Stomach (tissue), 9 donors: ENCODE results near the gene SLC6A3. TPM values are rescaled to one million over a fixed set of nuclear protein-coding genes. Genes with fewer than 3 reads are reported as not detected.

Source experiments
- DNase-seq, 2 donors: peaks; one replicate each; pipeline versions ENCODE4 v3.0.0 to v3.0.0-alpha.2; 2013 to 2019
- H3K27ac ChIP-seq, 5 donors: fragments of 200-600 bp in 4 of 5; sonication (generic) in 4 of 5; one replicate each; pipeline ENCODE4 v1.5.1; 2013 to 2019; ENCODE audit warnings: mild to moderate bottlenecking in 1 of 5, moderate library complexity in 1 of 5
- H3K27me3 ChIP-seq, 3 donors: fragments of 200-600 bp; sonication (generic); one replicate each; pipeline ENCODE4 v1.5.1; 2017 to 2019; ENCODE audit warnings: mixed run types in 1 of 3
- H3K36me3 ChIP-seq, 4 donors: fragments of 200-600 bp; sonication (generic); 1 replicate in 3 of 4; 2 replicates in 1 of 4; pipeline ENCODE4 v1.5.1; 2016 to 2019
- H3K4me1 ChIP-seq, 4 donors: fragments of 200-600 bp; sonication (generic); one replicate each; pipeline ENCODE4 v1.5.1; 2016 to 2019
- H3K4me3 ChIP-seq, 4 donors: fragments of 200-600 bp; sonication (generic) in 3 of 4; one replicate each; pipeline ENCODE4 v1.5.1; 2016 to 2019; ENCODE audit warnings: mild to moderate bottlenecking in 1 of 4
- H3K9me3 ChIP-seq, 4 donors: fragments of 200-600 bp; sonication (generic); one replicate each; pipeline ENCODE4 v1.5.1; 2016 to 2019
- EP300 ChIP-seq: sonication (generic); formaldehyde crosslinking; IDR thresholded peaks from one replicate; pipeline ENCODE4 v1.6.1; 2017; ENCODE audit warnings: antibody characterized with exemption
- POLR2A ChIP-seq, 4 donors: fragments of 450-650 bp; IDR thresholded peaks; one replicate each; pipeline ENCODE4 v1.6.1; 2016; ENCODE audit warnings: antibody characterized with exemption in 4 of 4, control low read depth in 2 of 4, mild to moderate bottlenecking in 1 of 4, moderate library complexity in 1 of 4
- POLR2AphosphoS5 ChIP-seq, 3 donors: sonication (generic); formaldehyde crosslinking; IDR thresholded peaks; one replicate each; pipeline ENCODE4 v1.6.1; 2016; ENCODE audit warnings: antibody characterized with exemption in 3 of 3
- WGBS, 5 donors: extraction: QIAGEN DNeasy Blood & Tissue Kit in 3 of 5; methylation state at CpG; one replicate each; pipeline versions ENCODE4 v1.1.5 to v1.1.7; 2013 to 2018; 5-methylcytosine and 5-hydroxymethylcytosine counted together
- intact Hi-C: fragments of 100-400 bp; cut with DNase I; formaldehyde crosslinking; loops from one replicate; pipeline ENCODE4 v1.15.1; 2023; ENCODE audit warnings: low total_unique reads
- polyA plus RNA-seq, 3 donors: library from polyadenylated mRNA; stranded (reverse); fragments of 200-250 nt; gene quantifications; one replicate each; pipeline ENCODE4 v1.2.3, GENCODE V29; 2013
- total RNA-seq, 5 donors: library from RNA; depleted of rRNA; stranded (reverse); fragments of >200 nt; gene quantifications; one replicate each; pipeline versions ENCODE4 v1.1.0 to v1.2.3, GENCODE V29; 2014 to 2016
- TF ChIP-seq, protein P1 (sequence below), 7 experiments: fragments of 450-650 bp in 4 of 7; fragments of 200-600 bp in 3 of 7; sonication (generic) in 3 of 7; IDR thresholded peaks; one replicate each; pipeline ENCODE4 v1.5.1; 2016 to 2019; ENCODE audit warnings: antibody characterized with exemption in 7 of 7, control low read depth in 2 of 7, mild to moderate bottlenecking in 1 of 7
- donor health status: healthy with polysubstance abuse.
- donor health status: Bipolar disorder and iron deficiency.
- donor health status: healthy.

Gene SLC6A3
- total and polyA plus RNA-seq, 8 donors = 0.05 TPM; not detected in 7

- no peaks in the 10 kb centered on the region for H3K9me3 ChIP-seq
- DNase-seq = no peak
- no peak overlapping the region for H3K27ac ChIP-seq
- H3K4me1 ChIP-seq = no peaks in the 10 kb centered on the region
- TF ChIP-seq, protein P1, sequence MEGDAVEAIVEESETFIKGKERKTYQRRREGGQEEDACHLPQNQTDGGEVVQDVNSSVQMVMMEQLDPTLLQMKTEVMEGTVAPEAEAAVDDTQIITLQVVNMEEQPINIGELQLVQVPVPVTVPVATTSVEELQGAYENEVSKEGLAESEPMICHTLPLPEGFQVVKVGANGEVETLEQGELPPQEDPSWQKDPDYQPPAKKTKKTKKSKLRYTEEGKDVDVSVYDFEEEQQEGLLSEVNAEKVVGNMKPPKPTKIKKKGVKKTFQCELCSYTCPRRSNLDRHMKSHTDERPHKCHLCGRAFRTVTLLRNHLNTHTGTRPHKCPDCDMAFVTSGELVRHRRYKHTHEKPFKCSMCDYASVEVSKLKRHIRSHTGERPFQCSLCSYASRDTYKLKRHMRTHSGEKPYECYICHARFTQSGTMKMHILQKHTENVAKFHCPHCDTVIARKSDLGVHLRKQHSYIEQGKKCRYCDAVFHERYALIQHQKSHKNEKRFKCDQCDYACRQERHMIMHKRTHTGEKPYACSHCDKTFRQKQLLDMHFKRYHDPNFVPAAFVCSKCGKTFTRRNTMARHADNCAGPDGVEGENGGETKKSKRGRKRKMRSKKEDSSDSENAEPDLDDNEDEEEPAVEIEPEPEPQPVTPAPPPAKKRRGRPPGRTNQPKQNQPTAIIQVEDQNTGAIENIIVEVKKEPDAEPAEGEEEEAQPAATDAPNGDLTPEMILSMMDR (IDR thresholded peaks at IDR 0.05) = no peak
- TF ChIP-seq EP300 (no peak), POLR2A (IDR thresholded peaks at IDR 0.05) (no peak)
- H3K27me3 ChIP-seq = peaks cover 0 to 53% (median 13%) of the 10 kb centered on the region in 3 donors
- WGBS, 5 donors = 71 to 75% (median 73%) methylated on average over 7 of the region's 7 CpGs
- intact Hi-C loops = no loop called here
- H3K4me3 ChIP-seq = no peak overlapping the region
- no peaks in the 10 kb centered on the region for H3K36me3 ChIP-seq
These were observed 78.1 kb downstream of the SLC6A3 start for GRCh38 chr5:1367149-1367548.

GRCh38 chr5:1366514-1366913 lies 78.7 kb downstream of the SLC6A3 start:
- no peaks in the 10 kb centered on the region for H3K9me3 ChIP-seq
- DNase-seq = no peak
- 84 to 96% (median 89%) methylated on average over 14 of the region's 14 CpGs for WGBS, 5 donors
- H3K36me3 ChIP-seq = no peaks in the 10 kb centered on the region
- TF ChIP-seq POLR2AphosphoS5 (IDR thresholded peaks at IDR 0.05) (no peak), EP300 (no peak), POLR2A (IDR thresholded peaks at IDR 0.05) (no peak)
- TF ChIP-seq, protein P1 (IDR thresholded peaks at IDR 0.05) = no peak
- no peak overlapping the region for H3K4me3 ChIP-seq
- peaks cover 0 to 55% (median 13%) of the 10 kb centered on the region in 3 donors for H3K27me3 ChIP-seq
- no peak overlapping the region for H3K27ac ChIP-seq
- intact Hi-C loops = no loop called here
- H3K4me1 ChIP-seq = no peaks in the 10 kb centered on the region

GRCh38 chr5:1364211-1364610 lies 81.0 kb downstream of the SLC6A3 start:
- no peaks in the 10 kb centered on the region for H3K36me3 ChIP-seq
- no peak for DNase-seq
- intact Hi-C loops = no loop called here
- no peak for TF ChIP-seq POLR2AphosphoS5 (IDR thresholded peaks at IDR 0.05)
- TF ChIP-seq, protein P1 (IDR thresholded peaks at IDR 0.05) = no peak
- TF ChIP-seq EP300 = no peak
- TF ChIP-seq POLR2A (IDR thresholded peaks at IDR 0.05) = no peak
- 58 to 67% (median 65%) methylated on average over 9 of the region's 9 CpGs for WGBS, 5 donors
- no peaks in the 10 kb centered on the region for H3K4me1 ChIP-seq
- H3K9me3 ChIP-seq = no peaks in the 10 kb centered on the region
- H3K4me3 ChIP-seq = no peak overlapping the region
- peaks cover 0 to 76% (median 19%) of the 10 kb centered on the region in 3 donors for H3K27me3 ChIP-seq
- no peak overlapping the region for H3K27ac ChIP-seq

- intact Hi-C loops = no loop called here
- no peaks in the 10 kb centered on the region for H3K4me1 ChIP-seq
- no peaks in the 10 kb centered on the region for H3K36me3 ChIP-seq
- DNase-seq = no peak
- 73 to 82% (median 80%) methylated on average over 16 of the region's 16 CpGs for WGBS, 5 donors
- H3K27me3 ChIP-seq = peaks cover 2 to 83% (median 25%) of the 10 kb centered on the region in 3 donors
- H3K4me3 ChIP-seq = no peak overlapping the region
- no peaks in the 10 kb centered on the region for H3K9me3 ChIP-seq
- TF ChIP-seq, protein P1 (IDR thresholded peaks at IDR 0.05) = no peak
- TF ChIP-seq POLR2AphosphoS5 (IDR thresholded peaks at IDR 0.05) (no peak), EP300 (no peak), POLR2A (IDR thresholded peaks at IDR 0.05) (no peak)
- no peak overlapping the region for H3K27ac ChIP-seq
These were observed 81.7 kb downstream of the SLC6A3 start for GRCh38 chr5:1363581-1363980.
